Measurements from ENCODE around the gene NDRG2.

DNA sequence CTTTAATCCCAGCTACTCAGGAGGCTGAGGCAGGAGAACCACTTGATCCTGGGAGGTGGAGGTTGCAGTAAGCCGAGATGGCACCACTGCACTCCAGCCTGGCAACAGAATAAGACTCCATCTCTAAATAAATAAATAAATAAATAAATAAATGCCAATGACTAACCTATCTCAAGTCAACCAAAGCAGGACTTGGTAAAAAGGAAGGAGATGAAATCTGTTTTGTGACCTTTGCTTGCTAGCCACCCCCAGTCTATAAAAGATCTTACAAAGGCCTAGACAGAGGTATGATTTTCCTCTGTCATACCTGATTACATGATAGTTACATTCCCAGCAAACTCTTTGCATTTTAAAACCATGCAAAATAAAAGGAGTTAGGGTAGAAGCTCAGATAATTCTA is 48.6 kb downstream of the NDRG2 start:
- no peak for TF ChIP-seq CTCF (IDR thresholded peaks at IDR 0.05)
- TF ChIP-seq POLR2A (IDR thresholded peaks at IDR 0.05): no peak

Measured in thyroid gland (tissue), 4 donors.